CD8-positive, alpha-beta memory T cell (primary cell): ENCODE measurements around the gene BTRC. TPM values are rescaled to one million over a fixed set of nuclear protein-coding genes. Genes with fewer than 3 reads are reported as not detected.

Experiments used
- CTCF ChIA-PET: fragments of 350-600 bp; sonication (Branson Sonifier 250); formaldehyde crosslinking; loops from one replicate; lab custom pipeline; 2021; ENCODE audit warnings: antibody characterized with exemption; lab: Charles Lee
- POLR2A ChIA-PET: fragments of 350-600 bp; sonication (Branson Sonifier 250); formaldehyde crosslinking; loops from one replicate; lab custom pipeline; 2021; ENCODE audit warnings: antibody characterized with exemption; lab: Charles Lee
- DNase-seq, 5 donors: peaks; one replicate each; pipeline versions ENCODE4 v3.0.0 to v3.0.0-alpha.2; 2020 to 2022; ENCODE audit warnings: mixed read lengths in 1 of 5
- H3K27ac ChIP-seq: one replicate; pipeline ENCODE4 v1.7.0; 2013; ENCODE audit warnings: low read depth, mild to moderate bottlenecking, low read length, moderate library complexity
- H3K27me3 ChIP-seq: 2 replicates; pipeline ENCODE4 v1.7.0; 2013; ENCODE audit warnings: low read length, mild to moderate bottlenecking; ENCODE audit not compliant: insufficient read depth, poor library complexity, severe bottlenecking
- H3K36me3 ChIP-seq: 2 replicates; pipeline ENCODE4 v1.7.0; 2013; ENCODE audit warnings: mild to moderate bottlenecking, low read length, moderate library complexity; ENCODE audit not compliant: insufficient read depth
- H3K4me1 ChIP-seq: 2 replicates; pipeline ENCODE4 v1.7.0; 2013; ENCODE audit warnings: mild to moderate bottlenecking, low read length, moderate library complexity; ENCODE audit not compliant: insufficient read depth
- H3K4me3 ChIP-seq: 2 replicates; pipeline ENCODE4 v1.7.0; 2013; ENCODE audit warnings: mild to moderate bottlenecking, low read length
- H3K9me3 ChIP-seq: 2 replicates; pipeline ENCODE4 v1.7.0; 2013; ENCODE audit warnings: mild to moderate bottlenecking, low read length
- H3K27ac Mint-ChIP-seq, 8 donors: one replicate each; pipeline ENCODE4 v1.8.0; 2020 to 2021; ENCODE audit warnings: mixed read lengths in 8 of 8, mild to moderate bottlenecking in 6 of 8, inconsistent platforms in 3 of 8, moderate library complexity in 3 of 8
- H3K27me3 Mint-ChIP-seq, 2 donors: one replicate each; pipeline ENCODE4 v1.8.0; 2020 to 2021; ENCODE audit warnings: mixed read lengths in 2 of 2, mild to moderate bottlenecking in 1 of 2, moderate library complexity in 1 of 2
- H3K36me3 Mint-ChIP-seq, 3 donors: one replicate each; pipeline ENCODE4 v1.8.0; 2020 to 2021; ENCODE audit warnings: mixed read lengths in 3 of 3, inconsistent platforms in 1 of 3, mild to moderate bottlenecking in 1 of 3
- H3K4me1 Mint-ChIP-seq, 3 donors: one replicate each; pipeline ENCODE4 v1.8.0; 2020 to 2021; ENCODE audit warnings: mixed read lengths in 3 of 3, inconsistent platforms in 1 of 3, mild to moderate bottlenecking in 1 of 3
- H3K4me3 Mint-ChIP-seq, 7 donors: one replicate each; pipeline ENCODE4 v1.8.0; 2020 to 2021; ENCODE audit warnings: mixed read lengths in 7 of 7, mild to moderate bottlenecking in 6 of 7, moderate library complexity in 4 of 7, inconsistent platforms in 2 of 7
- H3K9me3 Mint-ChIP-seq, 5 donors: one replicate each; pipeline ENCODE4 v1.8.0; 2020 to 2022; ENCODE audit warnings: mixed read lengths in 5 of 5, mild to moderate bottlenecking in 3 of 5, moderate library complexity in 2 of 5, inconsistent platforms in 1 of 5
- polyA plus RNA-seq: library from polyadenylated mRNA; unstranded; fragments of 300-500 nt; fragmentation: Illumina TruSeq; gene quantifications from one replicate; pipeline ENCODE4 v1.2.3, GENCODE V29; 2021
- total RNA-seq, 2 experiments: library from RNA; stranded (reverse); gene quantifications; one replicate each; pipeline ENCODE4 v1.2.3, GENCODE V29; 2021

Gene BTRC
- total and polyA plus RNA-seq, 3 experiments from 2014 or later, result 7.1 to 21.3 (median 19.3) TPM

- Mint-ChIP-seq H3K4me1 (peaks cover 3 to 5% (median 3%) of the 10 kb centered on the region in 3 donors), H3K4me3 (no peak overlapping the region), H3K27me3 (no peaks in the 10 kb centered on the region), H3K27ac (no peak overlapping the region), H3K9me3 (no peaks in the 10 kb centered on the region), H3K36me3 (peaks cover 3 to 35% (median 14%) of the 10 kb centered on the region in 3 donors)
- Histone ChIP-seq H3K9me3 (no peaks in the 10 kb centered on the region), H3K36me3 (no peaks in the 10 kb centered on the region), H3K4me3 (no peak overlapping the region), H3K4me1 (no peaks in the 10 kb centered on the region), H3K27me3 (no peaks in the 10 kb centered on the region), H3K27ac (no peak overlapping the region)
- CTCF ChIA-PET, result no interaction called here
- POLR2A ChIA-PET, result no interaction called here
- no peak for DNase-seq
Measured at GRCh38 chr10:101481256-101481655, 127.3 kb downstream of the BTRC start.

DNA sequence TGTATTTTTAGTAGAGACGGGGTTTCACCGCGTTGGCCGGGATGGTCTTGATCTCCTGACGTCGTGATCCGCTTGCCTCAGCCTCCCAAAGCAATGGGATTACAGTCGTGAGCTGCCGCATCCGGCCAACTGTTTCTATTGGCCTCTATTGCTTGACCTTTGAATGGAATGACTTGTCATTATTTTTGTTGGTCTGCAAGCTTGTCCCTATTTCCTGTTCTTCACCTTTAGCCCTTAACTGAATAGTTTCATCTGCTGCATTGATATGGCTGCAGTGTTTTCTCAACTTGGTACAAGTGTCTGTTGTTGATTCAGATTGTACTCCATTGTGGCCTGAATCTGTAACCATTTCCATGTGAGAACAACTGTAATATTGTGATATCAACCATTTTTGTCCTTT is 128.6 kb downstream of the BTRC start:
- Mint-ChIP-seq H3K27me3 (no peaks in the 10 kb centered on the region), H3K4me3 (no peak overlapping the region), H3K9me3 (no peaks in the 10 kb centered on the region), H3K27ac (no peak overlapping the region), H3K4me1 (peaks cover 3 to 5% (median 3%) of the 10 kb centered on the region in 3 donors), H3K36me3 (peaks cover 3 to 35% (median 14%) of the 10 kb centered on the region in 3 donors)
- DNase-seq, result no peak
- Histone ChIP-seq H3K4me3 (no peak overlapping the region), H3K36me3 (no peaks in the 10 kb centered on the region), H3K27ac (no peak overlapping the region), H3K9me3 (no peaks in the 10 kb centered on the region), H3K27me3 (no peaks in the 10 kb centered on the region), H3K4me1 (no peaks in the 10 kb centered on the region)
- POLR2A ChIA-PET, result no interaction called here
- CTCF ChIA-PET, result interaction anchor here (0.7 kb wide), 1 partner anchor 322 kb away, joined by 3 read pairs; no protein-coding TSS in a partner anchor

- Mint-ChIP-seq H3K9me3 (no peaks in the 10 kb centered on the region), H3K36me3 (peaks cover 3 to 31% (median 14%) of the 10 kb centered on the region in 3 donors), H3K4me3 (no peak overlapping the region), H3K27me3 (no peaks in the 10 kb centered on the region), H3K4me1 (peaks cover 0 to under 1% (median 0%) of the 10 kb centered on the region in 3 donors), H3K27ac (no peak overlapping the region)
- Histone ChIP-seq H3K27me3 (no peaks in the 10 kb centered on the region), H3K4me3 (no peak overlapping the region), H3K27ac (no peak overlapping the region), H3K36me3 (no peaks in the 10 kb centered on the region), H3K4me1 (no peaks in the 10 kb centered on the region), H3K9me3 (no peaks in the 10 kb centered on the region)
- ChIA-PET CTCF (interaction anchor here (0.5 to 1.2 kb wide), 4 partner anchors 10 to 270 kb away, joined by 3 to 4 read pairs (median 3); no protein-coding TSS in a partner anchor), POLR2A (no interaction called here)
- DNase-seq, result no peak
Measured at GRCh38 chr10:101484175-101484745, 130.3 kb downstream of the BTRC start.

- Mint-ChIP-seq H3K4me1 (peaks cover 0 to 2% (median 0%) of the 10 kb centered on the region in 3 donors), H3K4me3 (no peak overlapping the region), H3K36me3 (peaks cover 3 to 21% (median 14%) of the 10 kb centered on the region in 3 donors), H3K9me3 (no peaks in the 10 kb centered on the region), H3K27me3 (no peaks in the 10 kb centered on the region), H3K27ac (no peak overlapping the region)
- H3K27ac ChIP-seq, result no peak overlapping the region
- no peaks in the 10 kb centered on the region for H3K27me3 ChIP-seq
- no peak for DNase-seq
- no peak overlapping the region for H3K4me3 ChIP-seq
- H3K4me1 ChIP-seq, result no peaks in the 10 kb centered on the region
- POLR2A ChIA-PET, result no interaction called here
- no peaks in the 10 kb centered on the region for H3K9me3 ChIP-seq
- CTCF ChIA-PET, result no interaction called here
- no peaks in the 10 kb centered on the region for H3K36me3 ChIP-seq
Measured at GRCh38 chr10:101485207-101485606, 131.2 kb downstream of the BTRC start.

DNA sequence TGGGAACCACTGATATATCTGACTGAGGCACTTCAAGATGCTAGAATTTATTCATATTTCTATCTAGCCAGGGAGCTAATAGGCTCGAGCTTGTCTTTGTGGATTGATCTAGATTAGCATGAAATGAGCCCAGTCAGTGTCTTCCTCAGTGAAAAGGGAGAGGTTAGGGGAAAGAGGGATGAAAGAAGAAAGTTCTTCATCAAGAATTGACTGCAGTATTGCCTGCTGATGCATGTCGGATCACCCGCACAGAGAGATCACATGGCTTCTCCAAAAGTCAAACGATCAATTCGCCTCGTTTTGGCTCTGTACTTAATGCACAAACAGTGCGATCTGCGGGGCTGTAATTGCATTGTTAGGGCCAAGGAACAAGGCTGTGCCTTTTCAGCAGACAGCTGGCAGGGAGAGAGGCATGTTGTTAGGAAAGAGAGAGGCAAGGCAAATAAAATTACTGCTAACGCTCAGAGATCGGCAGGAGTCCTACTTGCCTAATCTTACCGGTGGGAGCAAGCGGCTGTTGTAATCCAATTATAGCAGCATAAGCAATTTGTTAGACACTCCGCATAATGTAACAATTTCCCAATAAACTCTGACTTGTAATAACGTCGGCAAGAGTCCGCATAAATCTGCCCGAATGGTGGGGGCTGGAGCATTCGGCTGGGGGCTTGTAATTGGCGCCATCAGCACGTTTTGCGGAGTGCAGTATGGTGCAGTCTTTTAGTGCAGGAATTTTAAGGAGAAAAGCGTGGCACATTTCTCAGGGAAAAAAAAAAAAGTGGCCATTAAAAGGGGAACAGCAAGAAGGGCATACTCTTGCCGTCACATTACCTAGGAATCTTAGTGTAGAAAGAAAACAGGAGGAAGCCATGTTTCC is 132.0 kb downstream of the BTRC start:
- Mint-ChIP-seq H3K36me3 (peaks cover 3 to 17% (median 12%) of the 10 kb centered on the region in 3 donors), H3K27ac (no peak overlapping the region), H3K27me3 (no peaks in the 10 kb centered on the region), H3K4me1 (peaks cover 0 to 8% (median 3%) of the 10 kb centered on the region in 3 donors), H3K9me3 (no peaks in the 10 kb centered on the region), H3K4me3 (no peak overlapping the region)
- POLR2A ChIA-PET, result no interaction called here
- Histone ChIP-seq H3K27ac (no peak overlapping the region), H3K4me3 (no peak overlapping the region), H3K27me3 (no peaks in the 10 kb centered on the region), H3K9me3 (no peaks in the 10 kb centered on the region), H3K4me1 (no peaks in the 10 kb centered on the region), H3K36me3 (no peaks in the 10 kb centered on the region)
- no peak for DNase-seq
- CTCF ChIA-PET, result no interaction called here

- no peaks in the 10 kb centered on the region for H3K9me3 ChIP-seq
- H3K27me3 Mint-ChIP-seq, result no peaks in the 10 kb centered on the region
- no peak overlapping the region for H3K4me3 Mint-ChIP-seq
- H3K4me3 ChIP-seq, result no peak overlapping the region
- H3K36me3 ChIP-seq, result no peaks in the 10 kb centered on the region
- peaks cover 0 to 8% (median 3%) of the 10 kb centered on the region in 3 donors for H3K4me1 Mint-ChIP-seq
- H3K4me1 ChIP-seq, result no peaks in the 10 kb centered on the region
- peaks cover 3 to 9% (median 8%) of the 10 kb centered on the region in 3 donors for H3K36me3 Mint-ChIP-seq
- H3K27ac ChIP-seq, result no peak overlapping the region
- H3K27ac Mint-ChIP-seq, result no peak overlapping the region
- H3K27me3 ChIP-seq, result no peaks in the 10 kb centered on the region
- ChIA-PET POLR2A (no interaction called here), CTCF (interaction anchor here (0.7 kb wide), 1 partner anchor 20 kb away, joined by 3 read pairs; no protein-coding TSS in a partner anchor)
- H3K9me3 Mint-ChIP-seq, result no peaks in the 10 kb centered on the region
- DNase-seq, result no peak
Measured at GRCh38 chr10:101487399-101487798, 133.4 kb downstream of the BTRC start.

- H3K4me1 Mint-ChIP-seq, result peaks cover 0 to 8% (median 3%) of the 10 kb centered on the region in 3 donors
- Histone ChIP-seq H3K4me3 (no peak overlapping the region), H3K4me1 (no peaks in the 10 kb centered on the region), H3K9me3 (no peaks in the 10 kb centered on the region), H3K27me3 (no peaks in the 10 kb centered on the region), H3K36me3 (no peaks in the 10 kb centered on the region), H3K27ac (no peak overlapping the region)
- POLR2A ChIA-PET, result no interaction called here
- no peaks in the 10 kb centered on the region for H3K27me3 Mint-ChIP-seq
- H3K9me3 Mint-ChIP-seq, result no peaks in the 10 kb centered on the region
- H3K36me3 Mint-ChIP-seq, result peaks cover 0 to 2% (median 0%) of the 10 kb centered on the region in 3 donors
- no peak for DNase-seq
- H3K27ac Mint-ChIP-seq, result no peak overlapping the region
- no peak overlapping the region for H3K4me3 Mint-ChIP-seq
- CTCF ChIA-PET, result no interaction called here
Measured at GRCh38 chr10:101489355-101489754, 135.4 kb downstream of the BTRC start.

- ChIA-PET POLR2A (no interaction called here), CTCF (no interaction called here)
Measured at GRCh38 chr10:101490026-101490425, 136.1 kb downstream of the BTRC start.

More at GRCh38 chr10:101490026-101490425, 136.1 kb downstream of the BTRC start:
- no peaks in the 10 kb centered on the region for H3K36me3 ChIP-seq
- no peak overlapping the region for H3K4me3 ChIP-seq
- H3K27me3 ChIP-seq, result no peaks in the 10 kb centered on the region
- no peaks in the 10 kb centered on the region for H3K4me1 ChIP-seq
- H3K4me1 Mint-ChIP-seq, result peaks cover 0 to 8% (median 3%) of the 10 kb centered on the region in 3 donors
- H3K36me3 Mint-ChIP-seq, result peaks cover 0 to 2% (median 0%) of the 10 kb centered on the region in 3 donors
- DNase-seq, result no peak
- H3K9me3 ChIP-seq, result no peaks in the 10 kb centered on the region
- H3K27ac Mint-ChIP-seq, result no peak overlapping the region
- H3K4me3 Mint-ChIP-seq, result no peak overlapping the region
- H3K27ac ChIP-seq, result no peak overlapping the region
- H3K27me3 Mint-ChIP-seq, result no peaks in the 10 kb centered on the region
- H3K9me3 Mint-ChIP-seq, result no peaks in the 10 kb centered on the region
